Measurements from ENCODE around the gene ZNF766.
A peak's percentile ranks its signal among the peaks of the same experiment; 100 is the strongest.

- TF ChIP-seq CTCF (conservative IDR thresholded peaks at IDR 0.05) (peak; percentile 74), ZFX (IDR thresholded peaks at IDR 0.05) (no peak)
Measured at GRCh38 chr19:52343548-52343947, 74.2 kb downstream of the ZNF766 start.
